HFFc6 (cell line): ENCODE results near the gene SPOCD1. TPM values are rescaled to one million over a fixed set of nuclear protein-coding genes. Genes with fewer than 3 reads are reported as not detected.

Source experiments
- DNase-seq: peaks from one replicate; pipeline ENCODE4 v3.0.0-alpha.2; 2018
- H3K27ac Mint-ChIP-seq: 2 replicates; pipeline ENCODE4 v1.8.0; 2020; ENCODE audit warnings: mild to moderate bottlenecking, mixed read lengths
- H3K27me3 Mint-ChIP-seq: 2 replicates; pipeline ENCODE4 v1.8.0; 2021; ENCODE audit warnings: mild to moderate bottlenecking, moderate library complexity, mixed read lengths; ENCODE audit not compliant: insufficient read depth
- H3K36me3 Mint-ChIP-seq: 2 replicates; pipeline ENCODE4 v1.8.0; 2021; ENCODE audit warnings: low read depth, mixed read lengths
- H3K4me1 Mint-ChIP-seq: 2 replicates; pipeline ENCODE4 v1.8.0; 2020; ENCODE audit warnings: low read depth, mixed read lengths
- H3K4me3 Mint-ChIP-seq: 2 replicates; pipeline ENCODE4 v1.8.0; 2020; ENCODE audit warnings: mild to moderate bottlenecking, moderate library complexity, mixed read lengths
- H3K9me3 Mint-ChIP-seq: 2 replicates; pipeline ENCODE4 v1.8.0; 2020; ENCODE audit warnings: mild to moderate bottlenecking, mixed read lengths
- CTCF ChIP-seq: fragments of 200-600 bp; sonication (generic); IDR thresholded peaks from 2 replicates; pipeline ENCODE4 v1.5.0; 2021; ENCODE audit warnings: antibody characterized with exemption, mild to moderate bottlenecking
- total RNA-seq, 6 experiments: library from RNA; stranded (reverse); fragmentation: NEBNext Ultra II Directional; extraction: Animal tissue kit (Norgen Biotek cat#: 25700); gene quantifications; 2 replicates in 1 of 6; 3 replicates in 5 of 6; pipeline ENCODE4 v1.2.3, GENCODE V29; 2021

The SPOCD1 gene
- total RNA-seq, 6 experiments from 2014 or later = 33.7 to 40.4 (median 35.8) TPM

DNA sequence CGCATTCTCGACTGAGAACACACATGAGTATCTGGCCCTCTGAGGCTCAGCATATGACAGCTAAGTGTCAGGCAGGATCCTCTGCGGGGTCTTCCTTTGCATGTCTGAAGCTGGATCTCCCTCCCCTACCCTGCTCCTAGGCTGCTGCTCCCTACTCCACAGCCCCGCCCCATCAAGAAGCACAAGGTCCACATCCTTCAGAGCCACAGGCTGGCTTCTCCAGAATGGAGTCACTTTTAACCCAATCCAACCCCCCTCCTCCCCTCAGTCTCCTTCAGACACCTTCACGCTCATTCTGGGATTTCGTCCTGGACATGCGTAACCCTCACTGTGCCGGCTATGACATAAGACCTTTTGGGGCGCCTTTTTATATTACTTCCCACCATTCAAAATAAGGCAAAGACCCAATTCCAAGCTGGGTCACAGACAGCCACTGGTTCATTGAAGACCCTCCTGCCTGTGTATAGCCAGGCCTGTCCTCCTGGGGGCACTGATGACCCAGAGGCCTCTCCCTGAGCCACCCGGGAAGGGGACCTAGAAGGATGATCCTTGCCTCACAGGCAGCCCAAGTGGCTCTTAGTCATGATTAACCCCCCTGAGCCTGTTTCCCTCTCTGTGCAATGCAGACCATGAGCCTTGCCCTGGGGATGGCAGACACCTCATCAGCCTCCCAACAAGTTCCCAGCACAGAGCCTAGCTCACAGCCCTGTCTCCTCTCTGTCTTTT is 56.4 kb downstream of the SPOCD1 start:
- no peaks in the 10 kb centered on the region for H3K36me3 Mint-ChIP-seq
- peaks cover 60% of the 10 kb centered on the region for H3K4me1 Mint-ChIP-seq
- H3K27me3 Mint-ChIP-seq = no peaks in the 10 kb centered on the region; the same call in 1 of the 2 replicates
- H3K9me3 Mint-ChIP-seq = no peaks in the 10 kb centered on the region
- H3K4me3 Mint-ChIP-seq = peak overlapping the region; percentile 65
- peak; percentile 52 for DNase-seq
- H3K27ac Mint-ChIP-seq = peak overlapping the region; percentile 85
- TF ChIP-seq CTCF = peak; percentile 21; the same call in 1 of the 2 replicates

DNA sequence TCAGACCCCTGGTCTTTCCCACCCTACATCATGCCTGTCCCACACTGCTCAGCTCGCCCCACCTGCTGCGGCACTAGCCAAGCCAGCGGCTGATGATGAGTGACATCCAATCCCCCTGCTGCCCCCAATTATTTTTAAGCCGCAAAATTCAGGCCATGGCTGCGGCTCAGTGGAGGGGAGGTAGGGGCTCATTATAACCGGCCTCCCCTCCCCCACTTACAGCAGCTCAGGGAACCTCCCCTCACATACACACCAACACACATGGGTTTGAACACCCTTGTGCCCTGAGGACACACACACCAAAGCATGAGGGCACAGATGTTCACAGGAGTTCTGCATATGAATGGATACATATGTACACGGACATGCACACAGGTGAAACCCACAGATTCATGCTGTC is 57.0 kb downstream of the SPOCD1 start:
- no peak for DNase-seq
- peak overlapping the region; percentile 85; the same call in 1 of the 2 replicates for H3K27ac Mint-ChIP-seq
- H3K9me3 Mint-ChIP-seq = no peaks in the 10 kb centered on the region
- H3K4me3 Mint-ChIP-seq = no peak overlapping the region
- H3K36me3 Mint-ChIP-seq = no peaks in the 10 kb centered on the region
- H3K27me3 Mint-ChIP-seq = no peaks in the 10 kb centered on the region; the same call in 1 of the 2 replicates
- peaks cover 66% of the 10 kb centered on the region for H3K4me1 Mint-ChIP-seq
- no peak for TF ChIP-seq CTCF

DNA sequence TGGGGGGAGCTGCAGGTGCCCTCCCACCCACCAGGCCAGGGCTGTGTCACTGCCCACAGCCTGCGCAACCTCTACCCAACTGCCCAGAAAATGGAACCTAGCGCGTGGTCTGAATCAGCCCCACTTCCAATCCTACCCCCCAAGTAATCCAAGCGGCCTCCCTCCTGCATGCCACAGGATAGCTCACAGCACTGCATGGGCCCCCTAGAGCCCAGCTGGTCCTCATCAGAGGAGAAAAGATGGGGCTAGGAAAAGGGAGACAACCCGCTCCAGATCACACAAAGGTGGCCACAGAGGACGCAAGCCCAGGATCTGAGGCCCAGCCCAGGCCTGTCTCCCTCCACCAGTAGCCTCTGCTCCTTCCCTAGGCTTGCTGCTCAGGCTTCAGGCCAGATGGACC is 57.8 kb downstream of the SPOCD1 start:
- no peak for TF ChIP-seq CTCF
- Mint-ChIP-seq H3K4me3 (no peak overlapping the region), H3K27me3 (no peaks in the 10 kb centered on the region; the same call in 1 of the 2 replicates), H3K4me1 (peaks cover 67% of the 10 kb centered on the region), H3K36me3 (no peaks in the 10 kb centered on the region), H3K27ac (no peak overlapping the region), H3K9me3 (no peaks in the 10 kb centered on the region)
- DNase-seq = no peak

GRCh38 chr1:31757204-31757679 is 58.6 kb downstream of the SPOCD1 start:
- H3K27ac Mint-ChIP-seq = no peak overlapping the region
- DNase-seq = no peak
- H3K36me3 Mint-ChIP-seq = no peaks in the 10 kb centered on the region
- no peaks in the 10 kb centered on the region for H3K9me3 Mint-ChIP-seq
- H3K4me3 Mint-ChIP-seq = no peak overlapping the region
- TF ChIP-seq CTCF = no peak; the same call in 1 of the 2 replicates
- peaks cover 65% of the 10 kb centered on the region for H3K4me1 Mint-ChIP-seq
- H3K27me3 Mint-ChIP-seq = no peaks in the 10 kb centered on the region; the same call in 1 of the 2 replicates

GRCh38 chr1:31756578-31756977 is 59.2 kb downstream of the SPOCD1 start:
- peaks cover 65% of the 10 kb centered on the region for H3K4me1 Mint-ChIP-seq

More at GRCh38 chr1:31756578-31756977, 59.2 kb downstream of the SPOCD1 start:
- Mint-ChIP-seq H3K9me3 (no peaks in the 10 kb centered on the region), H3K27me3 (no peaks in the 10 kb centered on the region; the same call in 1 of the 2 replicates), H3K27ac (no peak overlapping the region), H3K4me3 (no peak overlapping the region), H3K36me3 (no peaks in the 10 kb centered on the region)
- TF ChIP-seq CTCF = no peak
- DNase-seq = no peak
